GM19043 (cell line): ENCODE measurements around the gene ANKH.

Experiments used
- ATAC-seq: cut with Tn5 transposase; IDR thresholded peaks from one replicate; pipeline ENCODE4 v1.9.1; 2021; ENCODE audit warnings: low read depth; ENCODE audit not compliant: unreplicated experiment

ANKH gene

GRCh38 chr5:14767735-14768507 lies 103.7 kb downstream of the ANKH start:
- peak; percentile 92 for ATAC-seq

GRCh38 chr5:14767053-14767452 lies 104.5 kb downstream of the ANKH start:
- ATAC-seq, result no peak

- ATAC-seq, result no peak
These were observed 105.0 kb downstream of the ANKH start for GRCh38 chr5:14766584-14766983.

GRCh38 chr5:14765587-14765986 lies 106.0 kb downstream of the ANKH start:
- ATAC-seq, result no peak

GRCh38 chr5:14762549-14763216 lies 108.9 kb downstream of the ANKH start:
- ATAC-seq, result no peak

GRCh38 chr5:14760548-14761002 lies 111.0 kb downstream of the ANKH start:
- no peak for ATAC-seq

- no peak for ATAC-seq
These were observed 111.6 kb downstream of the ANKH start for GRCh38 chr5:14759744-14760547.

GRCh38 chr5:14757850-14758249 lies 113.7 kb downstream of the ANKH start:
- no peak for ATAC-seq

GRCh38 chr5:14756478-14756877 lies 115.1 kb downstream of the ANKH start:
- ATAC-seq, result no peak

- ATAC-seq, result no peak
These were observed 117.6 kb downstream of the ANKH start for GRCh38 chr5:14753947-14754346.

- no peak for ATAC-seq
These were observed 118.3 kb downstream of the ANKH start for GRCh38 chr5:14753292-14753691.

- ATAC-seq, result no peak
These were observed 119.0 kb downstream of the ANKH start for GRCh38 chr5:14752497-14753071.

GRCh38 chr5:14750712-14751111 lies 120.9 kb downstream of the ANKH start:
- no peak for ATAC-seq

GRCh38 chr5:14749579-14750101 lies 121.9 kb downstream of the ANKH start:
- no peak for ATAC-seq

GRCh38 chr5:14748180-14748900 lies 123.2 kb downstream of the ANKH start:
- ATAC-seq, result no peak

- ATAC-seq, result no peak
These were observed 125.8 kb downstream of the ANKH start for GRCh38 chr5:14745753-14746152.

- ATAC-seq, result no peak
These were observed 126.4 kb downstream of the ANKH start for GRCh38 chr5:14745188-14745563.

GRCh38 chr5:14744296-14745187 lies 127.0 kb downstream of the ANKH start:
- ATAC-seq, result no peak
